Stomach (tissue), 9 donors: ENCODE measurements around the gene THSD4. TPM values are rescaled to one million over a fixed set of nuclear protein-coding genes. Genes with fewer than 3 reads are reported as not detected.

Experiments used
- DNase-seq, 2 donors: peaks; one replicate each; pipeline versions ENCODE4 v3.0.0 to v3.0.0-alpha.2; 2013 to 2019
- H3K27ac ChIP-seq, 5 donors: fragments of 200-600 bp in 4 of 5; sonication (generic) in 4 of 5; one replicate each; pipeline ENCODE4 v1.5.1; 2013 to 2019; ENCODE audit warnings: mild to moderate bottlenecking in 1 of 5, moderate library complexity in 1 of 5
- H3K27me3 ChIP-seq, 3 donors: fragments of 200-600 bp; sonication (generic); one replicate each; pipeline ENCODE4 v1.5.1; 2017 to 2019; ENCODE audit warnings: mixed run types in 1 of 3
- H3K36me3 ChIP-seq, 4 donors: fragments of 200-600 bp; sonication (generic); 1 replicate in 3 of 4; 2 replicates in 1 of 4; pipeline ENCODE4 v1.5.1; 2016 to 2019
- H3K4me1 ChIP-seq, 4 donors: fragments of 200-600 bp; sonication (generic); one replicate each; pipeline ENCODE4 v1.5.1; 2016 to 2019
- H3K4me3 ChIP-seq, 4 donors: fragments of 200-600 bp; sonication (generic) in 3 of 4; one replicate each; pipeline ENCODE4 v1.5.1; 2016 to 2019; ENCODE audit warnings: mild to moderate bottlenecking in 1 of 4
- H3K9me3 ChIP-seq, 4 donors: fragments of 200-600 bp; sonication (generic); one replicate each; pipeline ENCODE4 v1.5.1; 2016 to 2019
- EP300 ChIP-seq: sonication (generic); formaldehyde crosslinking; IDR thresholded peaks from one replicate; pipeline ENCODE4 v1.6.1; 2017; ENCODE audit warnings: antibody characterized with exemption
- POLR2A ChIP-seq, 4 donors: fragments of 450-650 bp; IDR thresholded peaks; one replicate each; pipeline ENCODE4 v1.6.1; 2016; ENCODE audit warnings: antibody characterized with exemption in 4 of 4, control low read depth in 2 of 4, mild to moderate bottlenecking in 1 of 4, moderate library complexity in 1 of 4
- POLR2AphosphoS5 ChIP-seq, 3 donors: sonication (generic); formaldehyde crosslinking; IDR thresholded peaks; one replicate each; pipeline ENCODE4 v1.6.1; 2016; ENCODE audit warnings: antibody characterized with exemption in 3 of 3
- WGBS, 5 donors: extraction: QIAGEN DNeasy Blood & Tissue Kit in 3 of 5; methylation state at CpG; one replicate each; pipeline versions ENCODE4 v1.1.5 to v1.1.7; 2013 to 2018; 5-methylcytosine and 5-hydroxymethylcytosine counted together
- intact Hi-C: fragments of 100-400 bp; cut with DNase I; formaldehyde crosslinking; loops from one replicate; pipeline ENCODE4 v1.15.1; 2023; ENCODE audit warnings: low total_unique reads
- polyA plus RNA-seq, 3 donors: library from polyadenylated mRNA; stranded (reverse); fragments of 200-250 nt; gene quantifications; one replicate each; pipeline ENCODE4 v1.2.3, GENCODE V29; 2013
- total RNA-seq, 5 donors: library from RNA; depleted of rRNA; stranded (reverse); fragments of >200 nt; gene quantifications; one replicate each; pipeline versions ENCODE4 v1.1.0 to v1.2.3, GENCODE V29; 2014 to 2016
- TF ChIP-seq, protein P1 (sequence below), 7 experiments: fragments of 450-650 bp in 4 of 7; fragments of 200-600 bp in 3 of 7; sonication (generic) in 3 of 7; IDR thresholded peaks; one replicate each; pipeline ENCODE4 v1.5.1; 2016 to 2019; ENCODE audit warnings: antibody characterized with exemption in 7 of 7, control low read depth in 2 of 7, mild to moderate bottlenecking in 1 of 7
- donor health status: healthy with polysubstance abuse.
- donor health status: Bipolar disorder and iron deficiency.
- donor health status: healthy.

Gene THSD4
- total and polyA plus RNA-seq, 8 donors = 1.8 to 79.4 (median 22.0) TPM

DNA sequence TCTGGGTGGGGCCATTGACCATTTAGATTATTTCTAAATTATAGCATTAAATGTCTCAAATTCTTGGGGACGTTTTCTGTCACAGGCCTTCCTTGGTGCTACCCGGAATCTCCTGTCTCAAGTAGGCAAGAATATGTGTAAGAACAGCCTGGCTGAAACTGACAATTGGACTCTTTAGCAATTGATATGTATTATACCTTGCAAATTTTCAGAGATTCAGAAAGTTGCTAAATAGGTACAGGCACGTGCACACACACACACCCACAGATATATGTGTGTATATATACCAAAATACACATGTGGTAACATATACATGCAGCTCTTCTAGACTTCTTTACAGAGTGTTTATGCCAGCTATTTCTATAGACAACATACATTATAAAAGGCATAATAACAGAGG lies 481.9 kb downstream of the THSD4 start:
- intact Hi-C loops = no loop called here
- H3K4me3 ChIP-seq = no peak overlapping the region
- no peaks in the 10 kb centered on the region for H3K27me3 ChIP-seq
- no peak for TF ChIP-seq EP300
- no peaks in the 10 kb centered on the region for H3K9me3 ChIP-seq
- no peaks in the 10 kb centered on the region for H3K36me3 ChIP-seq
- no peak for DNase-seq
- peaks cover 33 to 68% (median 46%) of the 10 kb centered on the region in 4 donors for H3K4me1 ChIP-seq
- WGBS, 5 donors = 29 to 45% (median 35%) methylated on average over 3 of the region's 3 CpGs
- H3K27ac ChIP-seq = peak overlapping the region; percentile 44 to 79 (median 64)

DNA sequence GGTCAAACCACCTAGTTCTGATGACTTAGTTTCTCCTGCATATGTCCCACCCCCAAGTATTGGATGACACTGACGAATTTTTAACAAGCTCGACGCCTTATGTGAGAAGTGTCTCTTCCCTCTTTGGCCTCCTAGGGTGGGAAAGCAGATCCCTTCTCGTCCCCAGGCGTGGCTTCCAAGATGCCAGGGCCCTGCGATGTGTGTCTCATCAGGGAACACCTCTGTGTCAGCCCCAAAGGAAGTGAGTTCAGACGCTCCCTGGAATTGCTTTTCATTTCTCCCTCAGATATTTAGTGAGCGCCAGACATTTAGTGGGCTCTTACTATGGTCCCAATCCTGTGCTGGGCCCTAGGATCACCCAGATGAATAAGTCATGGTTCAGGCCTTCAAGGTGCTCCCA lies 482.4 kb downstream of the THSD4 start:
- Histone ChIP-seq H3K4me3 (no peak overlapping the region), H3K4me1 (peaks cover 33 to 63% (median 46%) of the 10 kb centered on the region in 4 donors), H3K9me3 (no peaks in the 10 kb centered on the region), H3K36me3 (no peaks in the 10 kb centered on the region), H3K27me3 (no peaks in the 10 kb centered on the region), H3K27ac (peak overlapping the region in 4 of 5 donors; percentile 30 to 79 (median 64))
- intact Hi-C loops = no loop called here
- DNase-seq = no peak
- TF ChIP-seq EP300 (no peak), POLR2AphosphoS5 (IDR thresholded peaks at IDR 0.05) (no peak), POLR2A (IDR thresholded peaks at IDR 0.05) (no peak)
- TF ChIP-seq, protein P1, sequence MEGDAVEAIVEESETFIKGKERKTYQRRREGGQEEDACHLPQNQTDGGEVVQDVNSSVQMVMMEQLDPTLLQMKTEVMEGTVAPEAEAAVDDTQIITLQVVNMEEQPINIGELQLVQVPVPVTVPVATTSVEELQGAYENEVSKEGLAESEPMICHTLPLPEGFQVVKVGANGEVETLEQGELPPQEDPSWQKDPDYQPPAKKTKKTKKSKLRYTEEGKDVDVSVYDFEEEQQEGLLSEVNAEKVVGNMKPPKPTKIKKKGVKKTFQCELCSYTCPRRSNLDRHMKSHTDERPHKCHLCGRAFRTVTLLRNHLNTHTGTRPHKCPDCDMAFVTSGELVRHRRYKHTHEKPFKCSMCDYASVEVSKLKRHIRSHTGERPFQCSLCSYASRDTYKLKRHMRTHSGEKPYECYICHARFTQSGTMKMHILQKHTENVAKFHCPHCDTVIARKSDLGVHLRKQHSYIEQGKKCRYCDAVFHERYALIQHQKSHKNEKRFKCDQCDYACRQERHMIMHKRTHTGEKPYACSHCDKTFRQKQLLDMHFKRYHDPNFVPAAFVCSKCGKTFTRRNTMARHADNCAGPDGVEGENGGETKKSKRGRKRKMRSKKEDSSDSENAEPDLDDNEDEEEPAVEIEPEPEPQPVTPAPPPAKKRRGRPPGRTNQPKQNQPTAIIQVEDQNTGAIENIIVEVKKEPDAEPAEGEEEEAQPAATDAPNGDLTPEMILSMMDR (IDR thresholded peaks at IDR 0.05) = no peak
- WGBS, 5 donors = 67 to 89% (median 83%) methylated on average over 6 to 8 of the region's 8 CpGs

DNA sequence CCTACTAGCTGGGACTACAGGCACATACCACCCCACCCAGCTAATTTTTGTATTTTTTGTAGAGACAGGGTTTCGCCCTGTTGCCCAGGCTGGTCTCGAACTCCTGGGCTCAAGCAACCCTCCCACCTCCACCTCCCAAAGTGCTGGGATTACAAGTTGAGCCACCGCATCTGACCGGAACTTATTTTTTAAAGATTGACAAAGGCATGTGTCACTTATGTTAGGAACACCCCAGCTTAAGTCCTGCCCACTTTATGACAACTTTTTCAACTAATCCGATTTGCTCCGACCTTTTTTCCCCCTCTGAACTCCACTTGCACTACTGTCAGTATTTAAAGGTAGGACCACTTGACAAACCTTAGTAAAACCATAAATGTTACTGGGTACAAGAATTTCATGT lies 483.5 kb downstream of the THSD4 start:
- intact Hi-C loops = no loop called here
- TF ChIP-seq POLR2A (IDR thresholded peaks at IDR 0.05) (no peak), EP300 (no peak)
- DNase-seq = no peak
- no peaks in the 10 kb centered on the region for H3K36me3 ChIP-seq
- WGBS, 5 donors = 80 to 92% (median 86%) methylated on average over 6 of the region's 6 CpGs
- peaks cover 33 to 62% (median 46%) of the 10 kb centered on the region in 4 donors for H3K4me1 ChIP-seq
- H3K9me3 ChIP-seq = no peaks in the 10 kb centered on the region
- no peak overlapping the region for H3K4me3 ChIP-seq
- peak overlapping the region in 4 of 5 donors; percentile 28 to 79 (median 68) for H3K27ac ChIP-seq
- no peaks in the 10 kb centered on the region for H3K27me3 ChIP-seq

DNA sequence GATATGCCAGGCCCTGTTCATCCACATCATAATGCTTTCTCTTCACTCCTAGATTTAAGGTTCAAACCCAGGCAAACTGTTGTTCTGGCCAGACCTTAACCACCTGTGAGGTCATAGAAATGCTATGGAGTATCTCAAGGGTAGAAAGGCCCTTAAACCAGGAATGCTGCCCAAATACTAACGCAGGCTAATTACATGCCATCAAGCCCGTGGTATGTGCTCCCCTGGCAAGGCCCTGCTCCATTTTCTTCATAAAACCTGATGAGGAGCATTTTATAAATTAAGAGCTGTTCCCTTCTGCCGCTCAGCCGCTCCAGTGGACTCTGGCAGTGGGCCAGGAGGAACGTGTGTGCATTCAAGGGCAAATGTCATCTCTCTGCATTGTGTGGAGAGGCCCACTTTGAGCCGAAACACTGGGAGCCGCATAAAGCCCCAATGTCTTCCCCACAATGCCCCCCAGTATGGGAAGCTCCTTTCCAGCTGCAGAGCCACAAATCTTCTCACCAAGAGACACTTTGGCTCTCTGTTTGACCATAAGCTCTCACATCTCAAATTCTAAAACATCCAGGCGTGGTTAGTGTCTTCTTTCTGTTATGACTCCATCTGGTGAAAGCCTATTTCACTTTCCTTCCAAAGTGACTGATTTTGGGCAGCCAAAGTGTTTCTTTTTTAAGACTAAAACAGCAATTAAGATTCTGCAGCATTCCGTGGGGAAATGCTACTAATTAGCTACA lies 484.3 kb downstream of the THSD4 start:
- peak; percentile 66 to 86 for DNase-seq
- peak overlapping the region; percentile 19 to 79 (median 54) for H3K27ac ChIP-seq
- intact Hi-C loops = no loop called here
- no peak overlapping the region for H3K4me3 ChIP-seq
- no peaks in the 10 kb centered on the region for H3K36me3 ChIP-seq
- H3K27me3 ChIP-seq = no peaks in the 10 kb centered on the region
- TF ChIP-seq POLR2AphosphoS5 (IDR thresholded peaks at IDR 0.05) (no peak), POLR2A (IDR thresholded peaks at IDR 0.05) (no peak), EP300 (no peak)
- TF ChIP-seq, protein P1 (IDR thresholded peaks at IDR 0.05) = no peak
- H3K9me3 ChIP-seq = peaks cover 0 to 3% (median 0%) of the 10 kb centered on the region in 4 donors
- peaks cover 33 to 62% (median 46%) of the 10 kb centered on the region in 4 donors for H3K4me1 ChIP-seq
- 32 to 46% (median 35%) methylated on average over 9 of the region's 9 CpGs for WGBS, 5 donors

DNA sequence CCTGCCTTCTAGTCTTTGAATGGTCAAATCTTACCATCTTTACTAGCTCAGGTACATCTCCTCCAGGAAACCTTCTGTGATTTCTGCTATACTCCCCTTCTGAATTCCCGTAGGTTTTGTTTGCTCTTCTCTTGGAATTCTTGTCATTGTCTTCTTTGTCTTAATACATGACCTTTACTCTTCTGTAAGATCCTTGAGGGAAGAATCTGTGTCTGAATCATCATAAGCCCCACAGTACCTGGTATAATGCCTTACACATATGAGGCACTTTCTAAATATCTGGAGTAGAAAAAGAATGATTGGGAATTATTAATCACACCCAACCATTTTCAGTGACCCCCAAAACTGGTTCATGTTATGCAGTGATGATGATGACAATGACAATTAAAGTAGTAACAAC lies 485.0 kb downstream of the THSD4 start:
- DNase-seq = no peak
- 41 to 71% (median 56%) methylated on average over 1 of the region's 1 CpG for WGBS, 5 donors
- Histone ChIP-seq H3K27me3 (no peaks in the 10 kb centered on the region), H3K4me1 (peaks cover 33 to 62% (median 46%) of the 10 kb centered on the region in 4 donors), H3K36me3 (no peaks in the 10 kb centered on the region), H3K27ac (peak overlapping the region in 4 of 5 donors; percentile 28 to 80 (median 66)), H3K9me3 (peaks cover 0 to 7% (median 0%) of the 10 kb centered on the region in 4 donors), H3K4me3 (no peak overlapping the region)
- no peak for TF ChIP-seq POLR2A (IDR thresholded peaks at IDR 0.05)
- no peak for TF ChIP-seq EP300
- TF ChIP-seq, protein P1 (IDR thresholded peaks at IDR 0.05) = no peak
- TF ChIP-seq POLR2AphosphoS5 (IDR thresholded peaks at IDR 0.05) = no peak
- intact Hi-C loops = no loop called here
